Type B pancreatic cell (in vitro differentiated cells): ENCODE measurements around the gene RER1. TPM values are rescaled to one million over a fixed set of nuclear protein-coding genes. Genes with fewer than 3 reads are reported as not detected.

Experiments
- DNase-seq: peaks from one replicate; pipeline ENCODE4 v3.0.0; 2021; ENCODE audit warnings: mixed read lengths; ENCODE audit not compliant: unreplicated experiment; ENCODE audit errors: extremely low spot score
- H3K27ac Mint-ChIP-seq: 2 replicates; pipeline ENCODE4 v1.8.0; 2021; ENCODE audit warnings: mild to moderate bottlenecking, mixed read lengths
- H3K27me3 Mint-ChIP-seq: 2 replicates; pipeline ENCODE4 v1.8.0; 2021; ENCODE audit warnings: mixed read lengths
- H3K36me3 Mint-ChIP-seq: 2 replicates; pipeline ENCODE4 v1.8.0; 2021; ENCODE audit warnings: mixed read lengths
- H3K4me1 Mint-ChIP-seq: one replicate; pipeline ENCODE4 v1.8.0; 2021; ENCODE audit warnings: mixed read lengths; ENCODE audit not compliant: unreplicated experiment
- H3K4me3 Mint-ChIP-seq: 2 replicates; pipeline ENCODE4 v1.8.0; 2021; ENCODE audit warnings: mild to moderate bottlenecking, mixed read lengths
- H3K9me3 Mint-ChIP-seq: 2 replicates; pipeline ENCODE4 v1.8.0; 2021; ENCODE audit warnings: mixed read lengths
- total RNA-seq: library from RNA; stranded (reverse); gene quantifications from 2 replicates; pipeline ENCODE4 v1.2.1, GENCODE V29; 2021; ENCODE audit warnings: low replicate concordance
- TF ChIP-seq, protein P1 (sequence below): fragments of 200-600 bp; sonication (generic); conservative IDR thresholded peaks from 2 replicates; pipeline ENCODE4 v1.5.0; 2021; ENCODE audit warnings: antibody characterized with exemption, mild to moderate bottlenecking

RER1 gene
- total RNA-seq, 1 donor from 2014 or later, result 126 TPM

- H3K27ac Mint-ChIP-seq, result peak overlapping the region; percentile 95
Observed at GRCh38 chr1:2413495-2414296, 22.1 kb downstream of the RER1 start.

DNA sequence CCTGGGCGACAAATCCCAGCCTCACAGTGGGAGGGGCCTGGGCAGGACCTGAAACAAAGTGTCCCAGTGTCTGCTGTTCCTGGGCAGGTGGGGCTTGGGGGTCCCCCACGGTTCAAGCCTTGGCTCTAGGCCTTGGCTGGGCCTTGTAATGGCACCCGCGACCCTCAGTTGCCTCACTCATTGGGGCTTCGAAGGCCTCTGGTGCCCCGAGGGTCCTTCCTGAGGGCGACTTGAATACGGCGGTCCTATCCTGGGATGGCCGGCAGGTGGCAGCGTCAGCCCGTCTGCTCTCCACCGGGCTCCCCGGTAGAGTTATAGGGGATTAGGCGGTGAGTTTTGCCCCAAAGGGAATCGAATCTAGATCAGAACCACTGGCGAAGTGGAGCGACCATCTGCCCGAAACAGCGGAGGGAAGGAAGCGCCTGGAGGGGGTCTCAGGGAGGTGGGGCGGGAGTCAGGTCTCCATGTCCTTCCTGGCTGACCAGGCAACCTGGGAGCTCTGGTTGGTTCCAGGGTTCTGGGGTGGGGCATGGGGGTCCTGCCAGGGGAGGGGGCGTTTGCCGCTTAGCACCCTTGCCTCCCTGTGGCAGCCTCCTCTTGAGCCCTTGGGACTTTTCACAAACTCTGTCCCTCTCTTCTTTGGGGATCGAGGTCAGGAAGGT, 22.8 kb downstream of the RER1 start:
- peak overlapping the region; percentile 95 for H3K27ac Mint-ChIP-seq
- peak overlapping the region; percentile 89 for H3K4me3 Mint-ChIP-seq
- no peaks in the 10 kb centered on the region for H3K36me3 Mint-ChIP-seq
- no peaks in the 10 kb centered on the region for H3K9me3 Mint-ChIP-seq
- TF ChIP-seq, protein P1, sequence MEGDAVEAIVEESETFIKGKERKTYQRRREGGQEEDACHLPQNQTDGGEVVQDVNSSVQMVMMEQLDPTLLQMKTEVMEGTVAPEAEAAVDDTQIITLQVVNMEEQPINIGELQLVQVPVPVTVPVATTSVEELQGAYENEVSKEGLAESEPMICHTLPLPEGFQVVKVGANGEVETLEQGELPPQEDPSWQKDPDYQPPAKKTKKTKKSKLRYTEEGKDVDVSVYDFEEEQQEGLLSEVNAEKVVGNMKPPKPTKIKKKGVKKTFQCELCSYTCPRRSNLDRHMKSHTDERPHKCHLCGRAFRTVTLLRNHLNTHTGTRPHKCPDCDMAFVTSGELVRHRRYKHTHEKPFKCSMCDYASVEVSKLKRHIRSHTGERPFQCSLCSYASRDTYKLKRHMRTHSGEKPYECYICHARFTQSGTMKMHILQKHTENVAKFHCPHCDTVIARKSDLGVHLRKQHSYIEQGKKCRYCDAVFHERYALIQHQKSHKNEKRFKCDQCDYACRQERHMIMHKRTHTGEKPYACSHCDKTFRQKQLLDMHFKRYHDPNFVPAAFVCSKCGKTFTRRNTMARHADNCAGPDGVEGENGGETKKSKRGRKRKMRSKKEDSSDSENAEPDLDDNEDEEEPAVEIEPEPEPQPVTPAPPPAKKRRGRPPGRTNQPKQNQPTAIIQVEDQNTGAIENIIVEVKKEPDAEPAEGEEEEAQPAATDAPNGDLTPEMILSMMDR, result peak; percentile 96
- H3K27me3 Mint-ChIP-seq, result peaks cover 18% of the 10 kb centered on the region
- peaks cover 8% of the 10 kb centered on the region for H3K4me1 Mint-ChIP-seq
- peak; percentile 85 for DNase-seq

More at GRCh38 chr1:2413495-2414296, 22.1 kb downstream of the RER1 start:
- H3K4me1 Mint-ChIP-seq, result peaks cover 8% of the 10 kb centered on the region
- H3K4me3 Mint-ChIP-seq, result peak overlapping the region; percentile 89
- H3K9me3 Mint-ChIP-seq, result no peaks in the 10 kb centered on the region
- no peak for DNase-seq
- H3K36me3 Mint-ChIP-seq, result no peaks in the 10 kb centered on the region
- peaks cover 12% of the 10 kb centered on the region for H3K27me3 Mint-ChIP-seq
- TF ChIP-seq, protein P1, result no peak

- TF ChIP-seq, protein P1, result no peak
- Mint-ChIP-seq H3K27ac (peak overlapping the region; percentile 82), H3K4me1 (peaks cover 8% of the 10 kb centered on the region), H3K36me3 (no peaks in the 10 kb centered on the region), H3K4me3 (peak overlapping the region; percentile 65), H3K27me3 (peaks cover 18% of the 10 kb centered on the region), H3K9me3 (no peaks in the 10 kb centered on the region)
- DNase-seq, result no peak
Observed at GRCh38 chr1:2415337-2415736, 23.7 kb downstream of the RER1 start.

GRCh38 chr1:2415801-2416208, 24.2 kb downstream of the RER1 start:
- Mint-ChIP-seq H3K4me1 (peaks cover 8% of the 10 kb centered on the region), H3K4me3 (peak overlapping the region; percentile 65)

DNA sequence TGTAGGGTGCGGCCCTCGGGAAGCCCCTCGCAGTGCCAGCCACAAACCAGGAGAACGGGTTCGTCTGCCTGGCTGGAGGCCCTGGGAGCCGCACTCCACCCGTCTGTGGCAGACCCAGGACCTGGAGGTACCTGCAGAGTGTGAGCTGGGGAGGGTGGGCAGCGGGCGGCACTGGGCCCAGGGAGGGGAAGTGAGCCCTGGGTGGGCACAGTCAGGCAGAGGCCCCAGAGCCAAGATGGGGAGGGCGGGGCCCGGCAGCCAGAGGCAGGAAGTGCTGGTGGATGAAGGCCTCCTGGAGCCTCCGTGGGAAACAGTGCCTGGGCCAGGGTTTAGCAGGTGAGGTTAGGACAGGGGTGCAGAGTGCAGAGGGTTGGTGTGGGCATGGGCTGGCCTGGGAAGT, 24.8 kb downstream of the RER1 start:
- Mint-ChIP-seq H3K36me3 (no peaks in the 10 kb centered on the region), H3K4me3 (peak overlapping the region; percentile 11), H3K27me3 (peaks cover 18% of the 10 kb centered on the region), H3K4me1 (peaks cover 8% of the 10 kb centered on the region), H3K27ac (peak overlapping the region; percentile 50), H3K9me3 (no peaks in the 10 kb centered on the region)
- DNase-seq, result no peak
- TF ChIP-seq, protein P1, result no peak

More at GRCh38 chr1:2415801-2416208, 24.2 kb downstream of the RER1 start:
- TF ChIP-seq, protein P1, result no peak
- H3K27ac Mint-ChIP-seq, result peak overlapping the region; percentile 82
- no peaks in the 10 kb centered on the region for H3K9me3 Mint-ChIP-seq
- DNase-seq, result no peak
- H3K27me3 Mint-ChIP-seq, result peaks cover 18% of the 10 kb centered on the region
- no peaks in the 10 kb centered on the region for H3K36me3 Mint-ChIP-seq
